ENCODE results near the gene PAXX.

PAXX gene

GRCh38 chr9:137039611-137040366 is 47.6 kb downstream of the PAXX start:
- no peak overlapping the region for H3K4me3 ChIP-seq (ENCODE audit: low read depth, low read length)
- POLR2A ChIA-PET, result no interaction called here
- TF ChIP-seq CTCF (IDR thresholded peaks at IDR 0.05; ENCODE audit: insufficient read depth, low read length, missing control alignments), result no peak
- DNase-seq (ENCODE audit: low read depth, low spot score), result no peak
- CTCF ChIA-PET, result interaction anchor here (1.3 to 6.6 kb wide), 3 partner anchors 10 to 252 kb away, joined by 3 to 101 read pairs (median 26); partner anchors contain the start of gene TMEM141

GRCh38 chr9:137040568-137040967 is 48.3 kb downstream of the PAXX start:
- CTCF ChIA-PET, result interaction anchor here (0.8 to 4.4 kb wide), 3 partner anchors 9 to 23 kb away, joined by 3 to 26 read pairs (median 5); partner anchors contain the start of gene FUT7
- no peak overlapping the region for H3K4me3 ChIP-seq (ENCODE audit: low read depth, low read length)
- no peak for DNase-seq (ENCODE audit: low read depth, low spot score)
- POLR2A ChIA-PET, result no interaction called here
- TF ChIP-seq CTCF (IDR thresholded peaks at IDR 0.05; ENCODE audit: insufficient read depth, low read length, missing control alignments), result no peak

GRCh38 chr9:137041124-137041523 is 48.9 kb downstream of the PAXX start:
- ChIA-PET POLR2A (no interaction called here), CTCF (interaction anchor here (0.8 to 4.4 kb wide), 3 partner anchors 10 to 23 kb away, joined by 3 to 26 read pairs (median 5); partner anchors contain the start of gene FUT7)
- DNase-seq (ENCODE audit: low read depth, low spot score), result no peak
- no peak overlapping the region for H3K4me3 ChIP-seq (ENCODE audit: low read depth, low read length)
- TF ChIP-seq CTCF (IDR thresholded peaks at IDR 0.05; ENCODE audit: insufficient read depth, low read length, missing control alignments), result no peak

GRCh38 chr9:137042751-137043727 is 50.8 kb downstream of the PAXX start:
- DNase-seq (ENCODE audit: low read depth, low spot score), result no peak
- TF ChIP-seq CTCF (IDR thresholded peaks at IDR 0.05; ENCODE audit: insufficient read depth, low read length, missing control alignments), result no peak
- POLR2A ChIA-PET, result no interaction called here
- CTCF ChIA-PET, result interaction anchor here (0.6 to 4.4 kb wide), 8 partner anchors 8 to 24 kb away, joined by 3 to 36 read pairs (median 6); partner anchors contain the start of genes ABCA2 and FUT7
- no peak overlapping the region for H3K4me3 ChIP-seq (ENCODE audit: low read depth, low read length)

All from AG04449 (cell line).